Fibroblast of lung (primary cell): ENCODE measurements around the gene BCAS3.

Experiments
- EZH2 ChIP-seq: IDR thresholded peaks from 2 replicates; pipeline ENCODE4 v1.5.1; 2012; ENCODE audit warnings: low read length, control low read depth, mild to moderate bottlenecking; ENCODE audit errors: missing control alignments
- TF ChIP-seq, protein P1 (sequence below), 2 donors: IDR thresholded peaks in 1 of 2; conservative IDR thresholded peaks in 1 of 2; 1 replicate in 1 of 2; 2 replicates in 1 of 2; pipeline ENCODE4 v1.5.1; 2011 to 2012; ENCODE audit warnings: low read length in 2 of 2, control low read depth in 1 of 2, inconsistent platforms in 1 of 2, low read depth in 1 of 2, mild to moderate bottlenecking in 1 of 2

DNA sequence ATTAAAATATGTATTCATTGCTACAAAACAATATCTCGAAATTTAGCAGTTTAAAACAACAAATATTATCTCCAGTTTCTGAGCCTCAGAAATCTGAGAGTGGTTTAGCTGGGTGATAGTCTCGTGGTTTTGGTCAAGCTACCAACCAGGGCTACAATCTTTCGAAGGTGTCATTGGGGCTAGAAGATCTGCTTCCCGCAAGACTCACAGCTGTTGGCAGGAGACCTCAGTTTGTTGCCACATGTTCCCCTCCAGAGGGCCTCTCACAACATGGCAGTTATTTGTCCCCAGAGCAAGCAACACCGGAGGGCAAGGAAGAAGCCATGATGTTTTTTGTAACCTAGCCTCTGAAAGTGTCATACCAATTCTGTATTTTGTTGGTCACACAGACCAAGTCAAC lies 12.0 kb upstream of the BCAS3 start:
- TF ChIP-seq, protein P1, sequence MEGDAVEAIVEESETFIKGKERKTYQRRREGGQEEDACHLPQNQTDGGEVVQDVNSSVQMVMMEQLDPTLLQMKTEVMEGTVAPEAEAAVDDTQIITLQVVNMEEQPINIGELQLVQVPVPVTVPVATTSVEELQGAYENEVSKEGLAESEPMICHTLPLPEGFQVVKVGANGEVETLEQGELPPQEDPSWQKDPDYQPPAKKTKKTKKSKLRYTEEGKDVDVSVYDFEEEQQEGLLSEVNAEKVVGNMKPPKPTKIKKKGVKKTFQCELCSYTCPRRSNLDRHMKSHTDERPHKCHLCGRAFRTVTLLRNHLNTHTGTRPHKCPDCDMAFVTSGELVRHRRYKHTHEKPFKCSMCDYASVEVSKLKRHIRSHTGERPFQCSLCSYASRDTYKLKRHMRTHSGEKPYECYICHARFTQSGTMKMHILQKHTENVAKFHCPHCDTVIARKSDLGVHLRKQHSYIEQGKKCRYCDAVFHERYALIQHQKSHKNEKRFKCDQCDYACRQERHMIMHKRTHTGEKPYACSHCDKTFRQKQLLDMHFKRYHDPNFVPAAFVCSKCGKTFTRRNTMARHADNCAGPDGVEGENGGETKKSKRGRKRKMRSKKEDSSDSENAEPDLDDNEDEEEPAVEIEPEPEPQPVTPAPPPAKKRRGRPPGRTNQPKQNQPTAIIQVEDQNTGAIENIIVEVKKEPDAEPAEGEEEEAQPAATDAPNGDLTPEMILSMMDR (conservative IDR thresholded peaks at IDR 0.05 in 1 of 2, IDR thresholded peaks at IDR 0.05 in 1 of 2; ENCODE audit: low read depth in 1 of 2, low read length in 2 of 2) = no peak
- no peak for TF ChIP-seq EZH2
